ENCODE data around the gene CDC42BPB. TPM values are rescaled to one million over a fixed set of nuclear protein-coding genes. Genes with fewer than 3 reads are reported as not detected.

The CDC42BPB gene
- total and polyA plus RNA-seq, 2 of the 13 experiments (the other 11 are each of a cell fraction or from before 2014, with no cell fraction given), result 19.7 to 32.3 TPM

GRCh38 chr14:103091883-103092222, 34.5 kb upstream of the CDC42BPB start (continued):
- TF ChIP-seq ZBTB10 (CRISPR knock-in tag; IDR thresholded peaks at IDR 0.05; ENCODE audit: borderline replicate concordance) (0 out of 2 replicates have a peak, but pooled peaks have one; percentile 7), RAD21 (CRISPR knock-in tag; IDR thresholded peaks at IDR 0.05) (no peak), ZMYM3 (CRISPR knock-in tag; IDR thresholded peaks at IDR 0.05) (peak; percentile 89), ZNF83 (CRISPR knock-in tag; IDR thresholded peaks at IDR 0.05; ENCODE audit: borderline replicate concordance) (0 out of 2 replicates have a peak, but pooled peaks have one; percentile 10)

GRCh38 chr14:103091041-103091882, 33.9 kb upstream of the CDC42BPB start:
- no peak overlapping the region for H3K27ac ChIP-seq (ENCODE audit: extremely low read length, insufficient read depth, low read length)
- no peak overlapping the region for H2AFZ ChIP-seq (ENCODE audit: low read length)
- ChIA-PET POLR2A (interaction anchor here (0.8 to 2.0 kb wide), 2 partner anchors 9 to 12 kb away, joined by 3 to 12 read pairs; no protein-coding TSS in a partner anchor), CTCF (ENCODE audit: low intra/inter-chr PET ratio, low total read pairs) (interaction anchor here (1.3 kb wide), 1 partner anchor 13 kb away, joined by 4 read pairs; no protein-coding TSS in a partner anchor)
- H3K4me2 ChIP-seq (ENCODE audit: low read depth, low read length), result peak overlapping the region; percentile 51
- H3K4me3 ChIP-seq (replicated peaks in 1 of 3; ENCODE audit: insufficient read depth in 1 of 3, low read depth in 2 of 3, low read length in 3 of 3), result peak overlapping the region in 2 of 3 experiments; percentile 3 to 40; a peak in 1 of 6 replicates
- intact Hi-C loops (cut with micrococcal nuclease; ENCODE audit: unreplicated experiment) (no loop called here), in situ Hi-C loops (cut with HindIII; ENCODE audit: extremely low pct_ligation_motif_present, low pct_unique_long_range_greater_than_20kb) (no loop called here)
- ATAC-seq, result peak; percentile 12
- no peak for DNase-seq (ENCODE audit: low spot score)
- no peak for FAIRE-seq
- H3K4me1 ChIP-seq (ENCODE audit: insufficient read depth, low read length), result peaks cover 89% of the 10 kb centered on the region
- no peaks in the 10 kb centered on the region for H3K36me3 ChIP-seq (replicated peaks in 1 of 2; ENCODE audit: control insufficient read depth in 1 of 2, insufficient read depth in 2 of 2, low read length in 2 of 2)
- peaks cover 0 to 8% of the 10 kb centered on the region in 2 experiments; a peak in 3 of 5 replicates for H3K27me3 ChIP-seq (ENCODE audit: control insufficient read depth in 1 of 2, insufficient read depth in 2 of 2, low read length in 2 of 2)
- H3K79me2 ChIP-seq (ENCODE audit: insufficient read depth, low read length), result peaks cover 10% of the 10 kb centered on the region
- no peaks in the 10 kb centered on the region for H4K20me1 ChIP-seq (ENCODE audit: insufficient read depth, low read length)
- H3K9ac ChIP-seq (ENCODE audit: insufficient read depth, low read depth, low read length), result no peak overlapping the region
- 45% methylated on average over 15 of the region's 69 CpGs for WGBS (ENCODE audit: low lambda C conversion rate)
- no TSS peak for BruUV-seq (replicated peaks)
- H3K9me3 ChIP-seq (ENCODE audit: low read length), result no peaks in the 10 kb centered on the region
- 0 out of 2 replicates have a peak, but pooled peaks have one; percentile 15 for TF ChIP-seq ARID4A (CRISPR knock-in tag; IDR thresholded peaks at IDR 0.05; ENCODE audit: borderline replicate concordance)
- TF ChIP-seq ZNF251 (CRISPR knock-in tag; IDR thresholded peaks at IDR 0.05), result no peak
- TF ChIP-seq ZXDC (CRISPR knock-in tag; IDR thresholded peaks at IDR 0.05), result no peak
- TF ChIP-seq MED1 (CRISPR knock-in tag; IDR thresholded peaks at IDR 0.05), result 0 out of 2 replicates have a peak, but pooled peaks have one; percentile 23
- TF ChIP-seq GABPB1 (CRISPR knock-in tag; IDR thresholded peaks at IDR 0.05), result peak; percentile 74
- no peak; the same call in none of the 2 replicates for TF ChIP-seq ZFY (CRISPR knock-in tag; IDR thresholded peaks at IDR 0.05)
- peak; percentile 5; the same call in 1 of the 2 replicates for TF ChIP-seq MYC (CRISPR knock-in tag; IDR thresholded peaks at IDR 0.05; ENCODE audit: borderline replicate concordance)
